A549 (cell line): ENCODE measurements around the gene MAPK8IP3. TPM values are rescaled to one million over a fixed set of nuclear protein-coding genes. Genes with fewer than 3 reads are reported as not detected.
A peak's percentile ranks its signal among the peaks of the same experiment; 100 is the strongest.

Source experiments
- ATAC-seq, 2 experiments: fragments of 200-7000 bp in 1 of 2; fragments of >200 bp in 1 of 2; cut with Nextera tagmentation in 1 of 2; cut with Tn5 transposase in 1 of 2; 3 replicates each; pipeline versions ENCODE4 v1.8.0 to v1.9.1; 2018 to 2020; ENCODE audit warnings: mild to moderate bottlenecking in 1 of 2, moderate library complexity in 1 of 2
- CTCF ChIA-PET: fragments of 300-600 bp; sonication (Branson Sonifier 250); formaldehyde crosslinking; extraction: SDS; loops from one replicate; lab custom pipeline; 2021; ENCODE audit warnings: antibody characterized with exemption, inconsistent platforms; lab: Yijun Ruan, JAX
- POLR2A ChIA-PET: fragments of 350-600 bp; formaldehyde crosslinking; extraction: SDS; loops from one replicate; lab custom pipeline; 2021; ENCODE audit warnings: antibody characterized with exemption, inconsistent platforms; lab: Yijun Ruan, JAX
- DNase-seq, 2 experiments: peaks; one replicate each; pipeline versions ENCODE4 v3.0.0 to v3.0.0-alpha.2; 2011 to 2016; ENCODE audit warnings: low read depth in 1 of 2, low spot score in 1 of 2
- FAIRE-seq: peaks from 2 replicates; lab custom pipeline; 2011; peaks lifted over from hg19 to GRCh38; lab: Jason Lieb, UNC
- H3K27ac ChIP-seq, 2 experiments: fragments of >200 bp; sonication (Bioruptor Twin); formaldehyde crosslinking; 3 replicates each; pipeline ENCODE4 v1.5.1; 2016 to 2017
- H3K4me1 ChIP-seq: fragments of >200 bp; sonication (Bioruptor Twin); formaldehyde crosslinking; 3 replicates; pipeline ENCODE4 v1.6.1; 2016
- H3K4me2 ChIP-seq: fragments of >200 bp; sonication (Bioruptor Twin); formaldehyde crosslinking; 3 replicates; pipeline ENCODE4 v1.6.1; 2016
- H3K4me3 ChIP-seq: fragments of >200 bp; sonication (Bioruptor Twin); formaldehyde crosslinking; 3 replicates; pipeline ENCODE4 v1.5.1; 2016
- H3K9me3 ChIP-seq: fragments of >200 bp; sonication (Bioruptor Twin); formaldehyde crosslinking; 3 replicates; pipeline ENCODE4 v1.6.1; 2016
- CBX2 ChIP-seq: fragments of 200-600 bp; sonication (generic); IDR thresholded peaks from 2 replicates; pipeline ENCODE4 v1.6.1; 2016; ENCODE audit warnings: low read depth, mild to moderate bottlenecking, borderline replicate concordance
- CHD2 ChIP-seq: fragments of 150-350 bp; IDR thresholded peaks from 2 replicates; pipeline ENCODE4 v1.6.1; 2014; ENCODE audit warnings: low read length; ENCODE audit not compliant: partially characterized antibody
- EHF ChIP-seq: fragments of 250-450 bp; sonication (Bioruptor Pico); IDR thresholded peaks from 2 replicates; pipeline ENCODE4 v1.5.0; 2020; ENCODE audit warnings: mild to moderate bottlenecking
- EHMT2 ChIP-seq: fragments of 200-600 bp; sonication (generic); IDR thresholded peaks from 2 replicates; pipeline ENCODE4 v1.6.1; 2016; ENCODE audit warnings: antibody characterized with exemption, low read depth, mild to moderate bottlenecking, moderate library complexity
- EP300 ChIP-seq, 2 experiments: fragments of >200 bp; sonication (Bioruptor Twin); formaldehyde crosslinking; IDR thresholded peaks; 2 replicates in 1 of 2; 3 replicates in 1 of 2; pipeline ENCODE4 v1.6.1; 2016 to 2017
- FOXS1 ChIP-seq: fragments of 250-450 bp; sonication (Bioruptor Pico); IDR thresholded peaks from 2 replicates; pipeline ENCODE4 v1.5.0; 2020; ENCODE audit warnings: mild to moderate bottlenecking, moderate library complexity
- HEYL ChIP-seq: fragments of 250-450 bp; sonication (Bioruptor Pico); IDR thresholded peaks from 2 replicates; pipeline ENCODE4 v1.8.0; 2021; ENCODE audit warnings: mild to moderate bottlenecking, moderate library complexity
- JUN ChIP-seq, 2 experiments: fragments of >200 bp; sonication (Bioruptor Twin); formaldehyde crosslinking; IDR thresholded peaks; 2 replicates in 1 of 2; 3 replicates in 1 of 2; pipeline ENCODE4 v1.6.1; 2016 to 2017
- KDM1A ChIP-seq: fragments of 200-600 bp; sonication (generic); IDR thresholded peaks from 2 replicates; pipeline ENCODE4 v1.6.1; 2016; ENCODE audit warnings: low read depth, mild to moderate bottlenecking
- KDM5A ChIP-seq: fragments of 200-600 bp; sonication (generic); IDR thresholded peaks from 2 replicates; pipeline ENCODE4 v1.6.1; 2016; ENCODE audit warnings: antibody characterized with exemption, mild to moderate bottlenecking
- MAZ ChIP-seq: fragments of 150-350 bp; IDR thresholded peaks from 2 replicates; pipeline ENCODE4 v1.6.1; 2014; ENCODE audit warnings: antibody characterized with exemption, low read depth, low read length, borderline replicate concordance
- MYC ChIP-seq: IDR thresholded peaks from 2 replicates; pipeline ENCODE4 v1.6.1; 2012; ENCODE audit warnings: mild to moderate bottlenecking, inconsistent platforms, low read length, improper control_type of control experiment, borderline replicate concordance
- NPAS2 ChIP-seq: fragments of 250-450 bp; sonication (Bioruptor Pico); IDR thresholded peaks from 2 replicates; pipeline ENCODE4 v1.8.0; 2022; ENCODE audit warnings: mild to moderate bottlenecking, moderate library complexity, borderline replicate concordance
- PHF8 ChIP-seq: fragments of 200-600 bp; sonication (generic); IDR thresholded peaks from 2 replicates; pipeline ENCODE4 v1.6.1; 2016; ENCODE audit warnings: low read depth, mild to moderate bottlenecking, antibody characterized with exemption, moderate library complexity, borderline replicate concordance
- POLR2A ChIP-seq: IDR thresholded peaks from 2 replicates; pipeline ENCODE4 v1.6.1; 2012; ENCODE audit warnings: mild to moderate bottlenecking, low read length
- POLR2AphosphoS2 ChIP-seq: conservative IDR thresholded peaks from 2 replicates; pipeline ENCODE4 v1.6.1; 2012; ENCODE audit warnings: low read length, improper control_type of control experiment, inconsistent platforms
- RARB ChIP-seq: fragments of 250-450 bp; sonication (Bioruptor Pico); IDR thresholded peaks from 2 replicates; pipeline ENCODE4 v1.8.0; 2021; ENCODE audit warnings: mild to moderate bottlenecking, moderate library complexity
- RNF2 ChIP-seq: fragments of 200-600 bp; sonication (generic); IDR thresholded peaks from 2 replicates; pipeline ENCODE4 v1.6.1; 2016; ENCODE audit warnings: low read depth, mild to moderate bottlenecking, antibody characterized with exemption, moderate library complexity, borderline replicate concordance
- TP53 ChIP-seq: fragments of 250-450 bp; sonication (Bioruptor Pico); IDR thresholded peaks from 2 replicates; pipeline ENCODE4 v1.5.0; 2021; ENCODE audit warnings: mild to moderate bottlenecking, moderate library complexity
- WGBS: methylation state at CpG from one replicate; pipeline ENCODE4 v1.1.6; 2017; ENCODE audit errors: missing lambda C conversion rate; 5-methylcytosine and 5-hydroxymethylcytosine counted together
- polyA plus RNA-seq, 4 experiments: library from polyadenylated mRNA; depleted of rRNA in 3 of 4; stranded (reverse); fragments of >200 nt; fragmentation: RNase III in 1 of 4; extraction: RNeasy Plus Mini Kit Qiagen cat#74134 plus additional on column Dnase treatment in 1 of 4; gene quantifications; 2 replicates in 3 of 4; 3 replicates in 1 of 4; pipeline ENCODE4 v1.2.3, GENCODE V29; 2011 to 2017
- TF ChIP-seq, protein P1 (sequence below): fragments of >200 bp; sonication (Bioruptor Twin); formaldehyde crosslinking; IDR thresholded peaks from 3 replicates; pipeline ENCODE4 v1.5.1; 2016
- TF ChIP-seq, protein P2 (sequence below): IDR thresholded peaks from 2 replicates; pipeline ENCODE4 v1.6.1; 2012

The MAPK8IP3 gene
- polyA plus RNA-seq, 2 of the 4 experiments (the other 2 are of a cell fraction): 12.0 to 53.3 TPM

DNA sequence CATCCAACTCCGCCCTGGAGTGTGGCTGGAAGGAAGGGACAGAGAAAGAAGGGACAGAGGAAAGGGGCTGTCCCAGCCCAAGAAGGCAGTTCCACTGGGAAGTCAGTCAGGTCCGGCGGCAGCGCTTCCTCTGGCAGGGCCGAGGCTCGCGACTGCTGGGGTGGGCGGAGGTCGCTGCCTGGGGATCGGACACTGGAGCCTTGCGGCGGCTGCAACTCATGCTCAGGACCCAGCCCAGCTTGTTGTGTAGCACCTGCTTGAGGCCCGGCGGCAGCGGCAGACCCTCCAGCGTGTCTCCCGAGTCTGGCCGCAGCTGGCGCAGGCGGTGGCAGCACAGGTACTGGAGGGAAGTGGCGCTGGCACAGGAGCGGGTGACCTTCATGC, 71.0 kb downstream of the MAPK8IP3 start:
- POLR2A ChIA-PET: no interaction called here
- ATAC-seq: no peak
- CTCF ChIA-PET: interaction anchor here (1.1 to 1.6 kb wide), 2 partner anchors 13 to 153 kb away, joined by 3 to 6 read pairs; no protein-coding TSS in a partner anchor
- FAIRE-seq: no peak
- Histone ChIP-seq H3K27ac (no peak overlapping the region), H3K4me2 (no peak overlapping the region), H3K4me1 (peaks cover 23% of the 10 kb centered on the region), H3K4me3 (no peak overlapping the region)
- DNase-seq: no peak
- TF ChIP-seq, protein P1, sequence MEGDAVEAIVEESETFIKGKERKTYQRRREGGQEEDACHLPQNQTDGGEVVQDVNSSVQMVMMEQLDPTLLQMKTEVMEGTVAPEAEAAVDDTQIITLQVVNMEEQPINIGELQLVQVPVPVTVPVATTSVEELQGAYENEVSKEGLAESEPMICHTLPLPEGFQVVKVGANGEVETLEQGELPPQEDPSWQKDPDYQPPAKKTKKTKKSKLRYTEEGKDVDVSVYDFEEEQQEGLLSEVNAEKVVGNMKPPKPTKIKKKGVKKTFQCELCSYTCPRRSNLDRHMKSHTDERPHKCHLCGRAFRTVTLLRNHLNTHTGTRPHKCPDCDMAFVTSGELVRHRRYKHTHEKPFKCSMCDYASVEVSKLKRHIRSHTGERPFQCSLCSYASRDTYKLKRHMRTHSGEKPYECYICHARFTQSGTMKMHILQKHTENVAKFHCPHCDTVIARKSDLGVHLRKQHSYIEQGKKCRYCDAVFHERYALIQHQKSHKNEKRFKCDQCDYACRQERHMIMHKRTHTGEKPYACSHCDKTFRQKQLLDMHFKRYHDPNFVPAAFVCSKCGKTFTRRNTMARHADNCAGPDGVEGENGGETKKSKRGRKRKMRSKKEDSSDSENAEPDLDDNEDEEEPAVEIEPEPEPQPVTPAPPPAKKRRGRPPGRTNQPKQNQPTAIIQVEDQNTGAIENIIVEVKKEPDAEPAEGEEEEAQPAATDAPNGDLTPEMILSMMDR: no peak
- TF ChIP-seq KDM5A (no peak), JUN (IDR thresholded peaks at IDR 0.05) (no peak), CHD2 (no peak), EHF (CRISPR knock-in tag) (no peak), TP53 (CRISPR knock-in tag) (no peak), POLR2AphosphoS2 (no peak), NPAS2 (no peak)
- TF ChIP-seq, protein P2, sequence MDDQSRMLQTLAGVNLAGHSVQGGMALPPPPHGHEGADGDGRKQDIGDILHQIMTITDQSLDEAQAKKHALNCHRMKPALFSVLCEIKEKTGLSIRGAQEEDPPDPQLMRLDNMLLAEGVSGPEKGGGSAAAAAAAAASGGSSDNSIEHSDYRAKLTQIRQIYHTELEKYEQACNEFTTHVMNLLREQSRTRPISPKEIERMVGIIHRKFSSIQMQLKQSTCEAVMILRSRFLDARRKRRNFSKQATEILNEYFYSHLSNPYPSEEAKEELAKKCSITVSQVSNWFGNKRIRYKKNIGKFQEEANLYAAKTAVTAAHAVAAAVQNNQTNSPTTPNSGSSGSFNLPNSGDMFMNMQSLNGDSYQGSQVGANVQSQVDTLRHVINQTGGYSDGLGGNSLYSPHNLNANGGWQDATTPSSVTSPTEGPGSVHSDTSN: no peak
- TF ChIP-seq, all 56 proteins: peak for 0
- no peaks in the 10 kb centered on the region for H3K9me3 ChIP-seq
- WGBS: 95% methylated on average over 22 of the region's 22 CpGs

DNA sequence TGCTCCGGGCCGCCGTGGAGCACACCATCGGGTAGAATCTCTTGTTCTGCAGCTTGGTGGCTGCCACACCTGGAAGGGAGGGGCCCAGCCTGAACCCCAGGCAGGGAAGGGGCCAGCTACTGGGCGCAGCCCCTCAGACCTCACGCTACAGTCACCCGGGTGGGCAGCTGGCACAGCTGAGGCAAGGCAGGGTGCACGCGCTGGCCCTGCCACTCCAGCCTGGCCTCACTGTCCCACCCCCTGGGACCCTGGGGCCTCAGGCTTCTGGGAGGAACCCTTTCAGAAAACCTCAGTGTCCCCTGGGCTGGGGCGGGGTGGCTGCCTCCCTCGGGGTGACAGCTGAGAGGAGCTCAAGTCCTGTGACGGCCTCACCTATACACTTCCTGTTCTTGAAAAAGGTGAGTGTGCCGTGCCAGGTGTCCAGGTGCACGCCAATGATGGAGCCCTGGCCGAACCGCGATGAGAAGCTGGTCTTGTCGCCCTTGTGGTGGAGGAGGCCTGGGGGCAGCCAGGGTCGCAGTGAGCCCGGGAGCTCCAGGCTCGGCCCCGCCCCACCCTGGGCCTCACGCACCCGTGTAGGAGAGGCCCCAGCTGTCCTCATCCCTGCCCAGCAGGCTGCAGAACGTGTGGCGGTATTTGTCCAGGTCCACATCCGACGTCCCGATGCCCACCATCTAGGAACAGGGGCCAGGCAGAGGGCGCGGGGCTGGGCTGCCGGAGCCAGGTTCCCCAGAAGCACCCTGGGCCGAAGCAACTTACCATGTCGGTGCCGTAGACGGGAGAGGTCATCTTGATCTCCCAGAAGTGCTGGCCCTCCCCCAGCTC, 71.6 kb downstream of the MAPK8IP3 start:
- POLR2A ChIA-PET: no interaction called here
- CTCF ChIA-PET: interaction anchor here (0.8 to 1.6 kb wide), 3 partner anchors 12 to 152 kb away, joined by 3 to 6 read pairs (median 3); no protein-coding TSS in a partner anchor
- FAIRE-seq: no peak

DNA sequence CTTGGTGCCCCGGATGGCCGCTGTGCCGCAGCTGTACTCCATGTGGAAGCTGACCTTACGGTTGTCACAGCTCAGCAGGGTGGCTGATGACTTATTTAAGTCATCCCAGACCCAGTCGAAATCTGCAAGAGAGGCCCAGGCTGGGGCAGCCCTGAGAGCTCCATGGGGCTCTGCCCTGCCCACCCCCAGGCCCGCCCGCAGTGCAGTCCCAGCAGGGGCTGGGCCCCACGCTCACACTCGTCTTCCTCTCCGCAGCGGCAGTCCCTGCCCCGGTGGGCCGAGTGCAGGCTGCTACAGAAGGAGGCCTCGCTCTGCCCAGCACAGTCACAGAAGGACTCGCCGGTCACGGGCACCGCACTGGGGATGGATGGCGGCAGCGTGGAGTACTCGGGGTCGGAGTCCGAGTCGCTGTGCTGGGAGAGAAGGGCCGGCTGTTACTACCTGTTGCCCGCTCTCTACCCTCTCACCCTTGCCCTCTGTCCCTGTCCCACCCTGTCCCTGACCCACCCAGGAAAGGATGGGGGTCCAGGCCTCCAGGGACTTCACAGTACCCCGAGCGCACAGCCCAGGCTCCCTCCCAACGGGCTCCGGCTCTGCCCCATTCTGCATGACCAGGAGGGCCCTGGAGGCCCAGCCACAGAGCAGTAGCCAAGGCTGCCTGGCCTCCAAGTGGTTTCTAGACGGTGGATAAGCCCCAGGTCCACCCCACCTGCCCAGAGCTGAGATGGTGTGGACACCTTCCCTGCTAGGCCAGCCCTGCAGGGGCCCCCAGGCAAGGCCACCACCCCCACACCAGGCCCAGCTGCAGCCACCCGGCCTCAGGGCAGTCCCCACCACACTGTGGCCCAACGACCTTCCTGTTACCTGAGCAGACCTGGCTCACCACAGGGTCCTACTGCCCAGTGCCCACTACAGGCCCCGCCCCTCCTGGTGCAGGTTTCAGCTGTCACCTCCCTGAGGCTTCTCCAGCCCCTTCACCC, 72.5 kb downstream of the MAPK8IP3 start:
- POLR2A ChIA-PET: no interaction called here
- no peak for ATAC-seq
- Histone ChIP-seq H3K27ac (no peak overlapping the region), H3K4me2 (no peak overlapping the region), H3K4me1 (peaks cover 23% of the 10 kb centered on the region), H3K4me3 (no peak overlapping the region), H3K9me3 (no peaks in the 10 kb centered on the region)
- no peak for FAIRE-seq
- no peak for DNase-seq
- TF ChIP-seq CHD2 (no peak), PHF8 (no peak), POLR2A (peak; percentile 13; the same call in 1 of the 2 replicates), JUN (IDR thresholded peaks at IDR 0.05) (no peak), EHF (CRISPR knock-in tag) (no peak), EP300 (IDR thresholded peaks at IDR 0.05) (no peak), HEYL (no peak)
- TF ChIP-seq, protein P2: peak; percentile 44
- WGBS: 85% methylated on average over 21 of the region's 34 CpGs
- CTCF ChIA-PET: interaction anchor here (0.8 to 1.1 kb wide), 4 partner anchors 11 to 86 kb away, joined by 3 read pairs; no protein-coding TSS in a partner anchor

More for the DNA sequence above, 71.6 kb downstream of the MAPK8IP3 start:
- DNase-seq: no peak
- Histone ChIP-seq H3K4me2 (no peak overlapping the region), H3K4me3 (no peak overlapping the region), H3K9me3 (no peaks in the 10 kb centered on the region), H3K4me1 (peaks cover 23% of the 10 kb centered on the region), H3K27ac (no peak overlapping the region)
- 86% methylated on average over 32 of the region's 36 CpGs for WGBS
- TF ChIP-seq FOXS1 (no peak), KDM1A (no peak), MAZ (no peak), EHF (CRISPR knock-in tag) (no peak), HEYL (no peak), CBX2 (no peak), RNF2 (no peak), POLR2A (peak; percentile 5; the same call in 1 of the 2 replicates), RARB (CRISPR knock-in tag) (no peak), MYC (no peak), EHMT2 (no peak)
- TF ChIP-seq, protein P2: 0 out of 2 replicates have a peak, but pooled peaks have one; percentile 9
- TF ChIP-seq, all 56 proteins: peak for 2
- no peak for ATAC-seq
